HuH-7.5 (cell line): Measurements from ENCODE around the gene ATF7IP2.
"Not testable (repeated sequence)": the region's sequence is repeated elsewhere in the genome, so short reads cannot be mapped to it uniquely, and the experiment has no call there.

ENCODE experiments used
- DNase-seq: peaks from one replicate; pipeline ENCODE4 v3.0.0; 2011; ENCODE audit warnings: low spot score

Gene ATF7IP2

GRCh38 chr16:10376229-10376628 is 9.6 kb upstream of the ATF7IP2 start:
- no peak for DNase-seq

- no peak for DNase-seq
Observed at GRCh38 chr16:10383626-10384025, 2.2 kb upstream of the ATF7IP2 start.

GRCh38 chr16:10386517-10387100 is 748 bp downstream of the ATF7IP2 start:
- DNase-seq = no peak

- DNase-seq = no peak
Observed at GRCh38 chr16:10387188-10387617, 1.3 kb downstream of the ATF7IP2 start.

- no peak for DNase-seq
Observed at GRCh38 chr16:10388988-10389387, 3.1 kb downstream of the ATF7IP2 start.

GRCh38 chr16:10390330-10390729 is 4.5 kb downstream of the ATF7IP2 start:
- DNase-seq = no peak

DNA sequence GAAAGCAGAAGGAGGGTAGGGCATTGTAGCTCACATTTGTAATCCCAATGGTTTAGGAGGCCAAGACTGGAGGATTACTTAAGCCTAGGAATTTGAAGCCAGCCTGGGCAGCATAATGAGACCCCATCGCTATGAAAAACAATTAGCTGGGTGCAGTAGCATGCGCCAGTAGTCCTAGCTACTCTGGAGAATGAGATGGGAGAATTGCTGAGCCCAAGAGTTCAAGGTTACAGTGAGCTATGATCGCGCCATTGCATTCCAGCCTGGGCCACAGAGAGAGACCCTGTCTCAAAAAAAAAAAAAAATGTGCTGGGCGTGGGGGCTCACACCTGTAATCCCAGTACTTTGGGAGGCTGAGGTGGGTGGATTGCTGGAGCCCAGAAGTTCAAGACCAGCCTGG is 5.0 kb downstream of the ATF7IP2 start:
- no peak for DNase-seq

- DNase-seq = no peak
Observed at GRCh38 chr16:10391339-10391738, 5.5 kb downstream of the ATF7IP2 start.

- DNase-seq = no peak
Observed at GRCh38 chr16:10402975-10403374, 17.1 kb downstream of the ATF7IP2 start.

GRCh38 chr16:10405386-10405939 is 19.6 kb downstream of the ATF7IP2 start:
- DNase-seq = no peak

GRCh38 chr16:10408824-10409381 is 23.0 kb downstream of the ATF7IP2 start:
- DNase-seq = no peak

- not testable (repeated sequence) for DNase-seq
Observed at GRCh38 chr16:10409713-10410112, 23.9 kb downstream of the ATF7IP2 start.

GRCh38 chr16:10410469-10410868 is 24.6 kb downstream of the ATF7IP2 start:
- no peak for DNase-seq

GRCh38 chr16:10412935-10413601 is 27.2 kb downstream of the ATF7IP2 start:
- no peak for DNase-seq

DNA sequence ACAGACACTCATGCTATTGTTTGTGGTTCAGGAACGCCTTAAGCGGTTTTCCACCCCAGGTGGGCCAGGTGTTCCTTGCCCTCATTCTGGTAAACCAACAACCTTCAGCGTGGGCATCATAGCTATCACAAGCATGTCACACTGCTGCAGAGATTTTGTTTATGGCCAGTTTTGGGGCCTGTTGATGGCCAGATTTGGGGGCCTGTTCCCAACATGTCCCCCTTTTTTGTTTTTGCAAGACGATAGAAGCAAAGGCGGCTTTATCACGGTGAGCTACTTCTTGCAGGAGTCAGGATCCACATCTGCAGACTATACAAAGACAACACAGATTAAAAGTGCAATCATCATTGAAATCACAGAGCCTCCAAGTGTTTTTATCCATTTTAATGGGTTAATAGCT is 32.3 kb downstream of the ATF7IP2 start:
- DNase-seq = not testable (repeated sequence)

DNA sequence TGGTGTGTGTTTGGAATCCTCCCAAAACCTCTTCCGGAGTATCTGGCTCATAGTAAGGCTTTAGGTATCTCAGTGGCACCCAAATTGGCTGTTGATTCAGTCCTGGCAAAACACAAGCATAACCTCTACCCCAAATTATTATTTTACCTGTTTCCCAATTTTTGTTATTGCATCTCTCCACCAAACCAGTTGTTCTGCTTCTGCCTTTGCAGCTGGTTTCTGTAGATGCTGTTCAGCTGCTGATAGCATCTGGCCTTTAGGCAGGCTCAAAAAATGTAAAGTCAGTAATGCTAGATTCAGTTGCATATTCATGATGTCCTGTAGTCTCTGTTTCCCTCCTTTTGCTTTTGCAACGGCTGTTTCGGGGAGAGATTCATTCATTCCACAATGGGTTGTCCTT is 33.8 kb downstream of the ATF7IP2 start:
- DNase-seq = no peak

DNA sequence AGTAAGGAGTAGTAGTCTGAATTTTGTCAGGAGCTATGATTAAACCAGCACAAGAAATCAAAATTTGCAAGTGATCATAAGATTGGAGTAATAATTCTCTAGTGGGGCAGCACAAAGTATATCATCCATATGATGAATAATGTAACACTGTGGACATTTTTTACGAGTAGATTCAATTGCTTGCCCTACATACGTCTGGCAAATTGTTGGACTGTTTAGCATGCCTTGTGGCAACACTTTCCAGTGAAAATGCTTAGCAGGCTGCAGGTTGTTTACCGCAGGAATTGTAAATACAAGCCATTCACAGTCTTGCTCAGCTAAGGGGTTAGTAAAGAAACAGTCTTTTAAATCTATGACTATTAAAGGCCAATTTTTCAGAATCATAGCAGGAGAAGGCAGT is 35.7 kb downstream of the ATF7IP2 start:
- DNase-seq = no peak

- no peak for DNase-seq
Observed at GRCh38 chr16:10428433-10429168, 42.7 kb downstream of the ATF7IP2 start.

DNA sequence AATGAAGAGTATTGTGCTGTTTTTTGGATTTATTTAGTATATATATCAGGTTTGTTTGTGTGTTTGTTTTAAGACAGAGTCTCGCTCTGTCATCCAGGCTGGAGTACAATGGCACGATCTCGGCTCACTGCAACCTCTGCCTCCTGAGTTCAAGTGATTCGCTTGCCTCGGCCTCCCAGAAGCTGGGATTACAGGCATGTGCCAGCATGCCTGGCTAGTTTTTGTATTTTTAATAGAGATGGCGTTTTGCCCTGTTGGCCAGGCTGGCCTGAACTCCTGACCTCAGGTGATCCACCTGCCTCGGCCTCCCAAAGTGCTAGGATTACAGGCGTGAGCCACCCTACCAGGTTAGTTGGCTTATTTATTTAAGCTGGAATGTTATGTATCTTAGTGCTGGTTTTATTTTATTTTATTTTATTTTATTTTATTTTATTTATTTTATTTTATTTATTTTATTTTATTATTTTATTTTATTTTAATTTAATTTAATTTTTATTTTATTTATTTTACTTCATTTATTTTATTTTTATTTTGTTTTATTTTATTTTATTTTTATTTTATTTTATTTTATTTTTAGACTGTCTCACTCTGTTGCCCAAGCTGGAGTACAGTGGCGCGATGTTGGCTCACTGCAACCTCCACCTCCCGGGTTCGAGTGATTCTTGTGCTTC is 43.6 kb downstream of the ATF7IP2 start:
- not testable (repeated sequence) for DNase-seq

GRCh38 chr16:10441726-10442125 is 55.9 kb downstream of the ATF7IP2 start:
- DNase-seq = no peak

- DNase-seq = no peak
Observed at GRCh38 chr16:10447289-10447688, 61.4 kb downstream of the ATF7IP2 start.
